PC-9 (cell line): ENCODE measurements around the gene SAA1.

Experiments
- EZH2 ChIP-seq: fragments of 200-600 bp; sonication (generic); IDR thresholded peaks from 2 replicates; pipeline ENCODE4 v1.8.0; 2017; ENCODE audit warnings: antibody characterized with exemption, low read depth
- TF ChIP-seq, protein P1 (sequence below): fragments of 200-600 bp; sonication (generic); conservative IDR thresholded peaks from 2 replicates; pipeline ENCODE4 v1.6.1; 2017; ENCODE audit warnings: mixed run types, antibody characterized with exemption, mild to moderate bottlenecking, moderate library complexity

DNA sequence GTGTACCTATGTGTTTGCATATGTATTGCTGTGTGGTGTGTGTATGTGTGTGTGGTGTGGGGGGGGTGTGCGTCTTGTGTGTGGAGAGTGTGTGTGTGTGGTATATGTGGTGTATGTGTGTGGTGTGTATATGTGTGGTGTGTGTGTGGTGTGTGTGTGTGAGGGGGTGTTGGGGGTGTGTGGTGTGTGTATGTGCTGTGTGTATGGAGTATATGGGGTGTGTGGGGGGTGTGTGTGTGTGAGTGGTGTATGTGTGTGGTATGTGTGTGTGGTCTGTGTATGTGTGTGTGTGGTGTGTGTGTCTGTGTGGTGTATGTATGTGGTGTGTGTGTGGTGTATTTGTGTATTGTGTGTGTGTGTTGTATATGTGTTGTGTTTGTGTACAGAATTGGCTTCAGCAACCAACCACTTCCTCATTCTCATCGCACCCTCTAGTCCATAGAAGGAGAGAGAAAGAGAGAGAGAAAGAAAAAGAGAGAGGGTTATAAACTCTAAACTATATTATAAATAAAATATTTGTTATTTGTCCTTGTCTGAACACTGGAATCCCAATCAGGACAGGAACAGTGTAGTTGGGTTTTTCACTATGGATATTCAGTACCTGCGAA lies 43.1 kb upstream of the SAA1 start:
- TF ChIP-seq, protein P1, sequence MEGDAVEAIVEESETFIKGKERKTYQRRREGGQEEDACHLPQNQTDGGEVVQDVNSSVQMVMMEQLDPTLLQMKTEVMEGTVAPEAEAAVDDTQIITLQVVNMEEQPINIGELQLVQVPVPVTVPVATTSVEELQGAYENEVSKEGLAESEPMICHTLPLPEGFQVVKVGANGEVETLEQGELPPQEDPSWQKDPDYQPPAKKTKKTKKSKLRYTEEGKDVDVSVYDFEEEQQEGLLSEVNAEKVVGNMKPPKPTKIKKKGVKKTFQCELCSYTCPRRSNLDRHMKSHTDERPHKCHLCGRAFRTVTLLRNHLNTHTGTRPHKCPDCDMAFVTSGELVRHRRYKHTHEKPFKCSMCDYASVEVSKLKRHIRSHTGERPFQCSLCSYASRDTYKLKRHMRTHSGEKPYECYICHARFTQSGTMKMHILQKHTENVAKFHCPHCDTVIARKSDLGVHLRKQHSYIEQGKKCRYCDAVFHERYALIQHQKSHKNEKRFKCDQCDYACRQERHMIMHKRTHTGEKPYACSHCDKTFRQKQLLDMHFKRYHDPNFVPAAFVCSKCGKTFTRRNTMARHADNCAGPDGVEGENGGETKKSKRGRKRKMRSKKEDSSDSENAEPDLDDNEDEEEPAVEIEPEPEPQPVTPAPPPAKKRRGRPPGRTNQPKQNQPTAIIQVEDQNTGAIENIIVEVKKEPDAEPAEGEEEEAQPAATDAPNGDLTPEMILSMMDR = no peak
- TF ChIP-seq EZH2 = no peak
